ENCODE data around the gene HFE.
A peak's percentile ranks its signal among the peaks of the same experiment; 100 is the strongest.

DNA sequence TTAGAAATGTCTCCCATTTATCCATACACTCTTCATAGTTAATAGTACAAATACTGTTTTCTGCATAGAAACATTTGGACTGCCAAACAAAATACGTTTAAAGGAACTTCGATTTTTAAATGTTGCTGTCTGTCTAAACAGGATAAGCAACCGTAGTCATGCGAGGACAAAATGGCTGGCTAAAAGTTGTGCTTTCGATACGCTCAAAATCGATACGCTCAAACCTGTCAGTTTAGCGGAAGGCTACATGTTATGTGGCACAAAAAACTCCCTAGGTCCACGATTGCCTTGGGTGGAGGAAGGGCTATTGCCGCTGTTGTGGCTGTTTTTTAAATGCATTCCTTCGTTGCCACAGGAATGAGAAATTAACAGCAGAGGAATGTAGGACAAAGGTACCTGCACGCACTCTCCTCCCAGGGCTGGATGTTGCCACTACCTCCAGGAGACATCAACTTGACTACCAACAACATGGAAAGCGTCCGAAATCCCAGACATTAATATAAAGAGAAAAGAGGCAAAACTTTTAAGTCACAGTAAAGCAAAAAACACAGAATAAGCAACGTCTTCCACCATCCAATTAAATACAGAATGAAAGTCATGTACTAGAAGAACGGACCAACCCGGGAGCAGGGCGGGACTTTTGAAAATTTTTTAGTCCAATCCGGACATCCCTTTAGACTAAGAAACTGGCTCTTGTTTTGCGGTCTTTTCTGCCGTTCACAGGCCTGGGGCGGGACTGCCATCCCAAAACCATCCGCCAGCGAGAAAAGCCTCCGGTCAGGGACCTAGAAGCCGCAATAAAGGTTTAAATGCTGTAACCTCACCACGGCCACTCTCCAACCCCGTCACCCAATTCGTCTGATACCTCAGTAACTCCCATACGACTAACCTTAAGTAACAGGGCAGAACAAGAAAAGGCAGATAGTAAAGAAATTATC is 32.2 kb upstream of the HFE start:
- TF ChIP-seq EP300 (IDR thresholded peaks at IDR 0.05), result no peak
- TF ChIP-seq CTCF (IDR thresholded peaks at IDR 0.05), result peak in 3 of 4 experiments; percentile 12 to 39 (median 34)
- peak; percentile 72 to 74 for TF ChIP-seq POLR2A (IDR thresholded peaks at IDR 0.05)

All from sigmoid colon (tissue), 4 donors.